AG04450 (cell line): ENCODE measurements around the gene UBLCP1. TPM values are rescaled to one million over a fixed set of nuclear protein-coding genes. Genes with fewer than 3 reads are reported as not detected.

ENCODE experiments used
- CTCF ChIA-PET: fragments of 300-600, 350-600 bp; formaldehyde crosslinking; extraction: SDS; loops from one replicate; lab custom pipeline; 2022; ENCODE audit warnings: antibody characterized with exemption, inconsistent platforms; lab: Charles Lee
- POLR2A ChIA-PET: fragments of 350-600 bp; formaldehyde crosslinking; extraction: SDS; loops from one replicate; lab custom pipeline; 2021; ENCODE audit warnings: antibody characterized with exemption, inconsistent platforms; lab: Yijun Ruan, JAX
- DNase-seq: peaks from one replicate; pipeline ENCODE4 v3.0.0-alpha.2; 2011; ENCODE audit warnings: low read depth, low spot score
- H3K27ac ChIP-seq: one replicate; pipeline ENCODE4 v1.5.1; 2012; ENCODE audit warnings: low read depth, low read length, control low read depth
- H3K27me3 ChIP-seq: one replicate; pipeline ENCODE4 v1.6.0; 2012; ENCODE audit warnings: low read length; ENCODE audit not compliant: control insufficient read depth, insufficient read depth
- H3K4me3 ChIP-seq: 2 replicates; pipeline ENCODE4 v1.5.1; 2011; ENCODE audit warnings: mild to moderate bottlenecking, low read depth, low read length, control low read depth
- H3K9me3 ChIP-seq: 2 replicates; pipeline ENCODE4 v1.5.1; 2012; ENCODE audit warnings: low read length; ENCODE audit not compliant: control insufficient read depth, insufficient read depth
- CTCF ChIP-seq: IDR thresholded peaks from 2 replicates; pipeline ENCODE4 v1.5.1; 2011; ENCODE audit warnings: low read depth, low read length, control low read depth, inconsistent platforms
- polyA plus RNA-seq: library from polyadenylated mRNA; depleted of rRNA; stranded (reverse); fragments of >200 nt; gene quantifications from 2 replicates; pipeline ENCODE4 v1.2.3, GENCODE V29; 2011; rRNA removed
- small RNA-seq: library from RNA; depleted of rRNA; stranded (forward); fragments of <200 nt; gene quantifications from one replicate; pipeline ENCODE3, GENCODE V24; 2012; ENCODE audit warnings: low read depth; ENCODE audit not compliant: insufficient read length

Gene UBLCP1
- polyA plus RNA-seq, 1 experiment = 34.4 TPM

GRCh38 chr5:159332800-159333544 lies 69.9 kb downstream of the UBLCP1 start:
- no peak for DNase-seq
- ChIA-PET POLR2A (interaction anchor here (0.7 kb wide), 1 partner anchor 1066 kb away, joined by 3 read pairs; no protein-coding TSS in a partner anchor), CTCF (interaction anchor here (0.6 to 1.9 kb wide), 6 partner anchors 8 to 1936 kb away, joined by 3 to 7 read pairs (median 3); partner anchors contain the start of gene ADRA1B)
- Histone ChIP-seq H3K27ac (no peak overlapping the region), H3K4me3 (no peak overlapping the region), H3K9me3 (no peaks in the 10 kb centered on the region; the same call in 1 of the 2 replicates), H3K27me3 (no peaks in the 10 kb centered on the region)
- no peak for TF ChIP-seq CTCF

GRCh38 chr5:159333545-159333925 lies 70.4 kb downstream of the UBLCP1 start:
- H3K4me3 ChIP-seq = no peak overlapping the region
- POLR2A ChIA-PET = interaction anchor here (0.7 kb wide), 1 partner anchor 1066 kb away, joined by 3 read pairs; no protein-coding TSS in a partner anchor
- TF ChIP-seq CTCF = no peak
- no peaks in the 10 kb centered on the region for H3K27me3 ChIP-seq
- H3K9me3 ChIP-seq = no peaks in the 10 kb centered on the region; the same call in 1 of the 2 replicates
- CTCF ChIA-PET = interaction anchor here (0.6 to 1.1 kb wide), 4 partner anchors 9 to 1935 kb away, joined by 3 to 4 read pairs (median 3); partner anchors contain the start of gene ADRA1B
- no peak overlapping the region for H3K27ac ChIP-seq
- no peak for DNase-seq

Small RNA genes lying within 50 kb of the gene (small RNA-seq; reads per million reads assigned to genes)
- gene RF00263 (not detected), gene RNU4ATAC2P (not detected)

Other genes starting within 250 kb of the UBLCP1 start
- gene EBF1, start 163.4 kb upstream of the UBLCP1 start, polyA plus RNA-seq = 0.51 and 0.79 TPM in 2 replicates
- 66.3 and 80.2 TPM in 2 replicates for gene RNF145, start 53.7 kb upstream of the UBLCP1 start, polyA plus RNA-seq
- 0.02 TPM in 1 of 2 replicates, not detected in the other for gene IL12B, start 67.2 kb downstream of the UBLCP1 start, polyA plus RNA-seq